MCF 10A (cell line): Measurements from ENCODE around the gene TCEANC2. TPM values are rescaled to one million over a fixed set of nuclear protein-coding genes. Genes with fewer than 3 reads are reported as not detected.
"Not testable (repeated sequence)": the region's sequence is repeated elsewhere in the genome, so short reads cannot be mapped to it uniquely, and the experiment has no call there.

Experiments
- BruUV-seq: library from RNA; stranded (reverse); fragments of 400-500 nt; replicated peaks from 2 replicates; lab custom pipeline; 2021; lab: Mats Ljungman, UMichigan
- CTCF ChIA-PET: fragments of 300-600 bp; sonication (Branson Sonifier 250); formaldehyde crosslinking; extraction: SDS; loops from one replicate; lab custom pipeline; 2021; ENCODE audit warnings: antibody characterized with exemption, inconsistent platforms; lab: Yijun Ruan, JAX
- POLR2A ChIA-PET: fragments of 300-600, 350-650 bp; sonication (Branson Sonifier 250); formaldehyde crosslinking; extraction: SDS; loops from one replicate; lab custom pipeline; 2020; ENCODE audit warnings: antibody characterized with exemption, inconsistent platforms; lab: Yijun Ruan, JAX
- DNase-seq: peaks from one replicate; pipeline ENCODE4 v3.0.0-alpha.2; 2018; ENCODE audit not compliant: unreplicated experiment
- H3K27ac Mint-ChIP-seq: one replicate; pipeline ENCODE4 v1.8.0; 2022; ENCODE audit warnings: mild to moderate bottlenecking, low read depth, mixed read lengths; ENCODE audit not compliant: unreplicated experiment
- H3K27me3 Mint-ChIP-seq: one replicate; pipeline ENCODE4 v1.8.0; 2022; ENCODE audit warnings: mixed read lengths; ENCODE audit not compliant: insufficient read depth, unreplicated experiment
- H3K36me3 Mint-ChIP-seq: one replicate; pipeline ENCODE4 v1.8.0; 2022; ENCODE audit warnings: mild to moderate bottlenecking, moderate library complexity, mixed read lengths; ENCODE audit not compliant: insufficient read depth, unreplicated experiment
- H3K4me1 Mint-ChIP-seq: one replicate; pipeline ENCODE4 v1.8.0; 2022; ENCODE audit warnings: mixed read lengths; ENCODE audit not compliant: insufficient read depth, unreplicated experiment
- H3K4me3 Mint-ChIP-seq: one replicate; pipeline ENCODE4 v1.8.0; 2022; ENCODE audit warnings: mild to moderate bottlenecking, moderate library complexity, mixed read lengths; ENCODE audit not compliant: unreplicated experiment
- H3K9me3 Mint-ChIP-seq: one replicate; pipeline ENCODE4 v1.8.0; 2022; ENCODE audit warnings: mixed read lengths; ENCODE audit not compliant: unreplicated experiment
- CTCF ChIP-seq: fragments of 200-600 bp; IDR thresholded peaks from one replicate; pipeline ENCODE4 v1.8.0; 2022; ENCODE audit warnings: antibody characterized with exemption, mild to moderate bottlenecking; ENCODE audit not compliant: unreplicated experiment
- intact Hi-C: fragments of 100-400 bp; cut with micrococcal nuclease; formaldehyde crosslinking; loops from 2 replicates; pipeline ENCODE4 v1.14.1; 2022
- total RNA-seq: library from RNA; stranded (reverse); gene quantifications from 2 replicates; pipeline ENCODE4 v1.2.3, GENCODE V29; 2022

The TCEANC2 gene
- total RNA-seq, 1 experiment from 2014 or later: 3.6 TPM

- Mint-ChIP-seq H3K4me3 (no peak overlapping the region), H3K9me3 (no peaks in the 10 kb centered on the region), H3K27me3 (no peaks in the 10 kb centered on the region), H3K27ac (no peak overlapping the region), H3K4me1 (no peaks in the 10 kb centered on the region), H3K36me3 (peaks cover 9% of the 10 kb centered on the region)
- no peak for TF ChIP-seq CTCF
- ChIA-PET CTCF (interaction anchor here (1.3 kb wide), 1 partner anchor 14 kb away, joined by 3 read pairs; no protein-coding TSS in a partner anchor), POLR2A (interaction anchor here (0.7 kb wide), 1 partner anchor 99 kb away, joined by 3 read pairs; no protein-coding TSS in a partner anchor)
- intact Hi-C loops: no loop called here
- no peak for DNase-seq
- BruUV-seq: no TSS peak
Measured at GRCh38 chr1:54091666-54092065, 38.3 kb downstream of the TCEANC2 start.

GRCh38 chr1:54094001-54094729 is 40.8 kb downstream of the TCEANC2 start:
- Mint-ChIP-seq H3K4me1 (no peaks in the 10 kb centered on the region), H3K36me3 (peaks cover 17% of the 10 kb centered on the region), H3K9me3 (no peaks in the 10 kb centered on the region), H3K4me3 (no peak overlapping the region), H3K27ac (no peak overlapping the region), H3K27me3 (no peaks in the 10 kb centered on the region)
- BruUV-seq: no TSS peak
- intact Hi-C loops: no loop called here
- no peak for DNase-seq
- ChIA-PET CTCF (no interaction called here), POLR2A (interaction anchor here (0.9 kb wide), 1 partner anchor 10 kb away, joined by 4 read pairs; no protein-coding TSS in a partner anchor)
- TF ChIP-seq CTCF: no peak

DNA sequence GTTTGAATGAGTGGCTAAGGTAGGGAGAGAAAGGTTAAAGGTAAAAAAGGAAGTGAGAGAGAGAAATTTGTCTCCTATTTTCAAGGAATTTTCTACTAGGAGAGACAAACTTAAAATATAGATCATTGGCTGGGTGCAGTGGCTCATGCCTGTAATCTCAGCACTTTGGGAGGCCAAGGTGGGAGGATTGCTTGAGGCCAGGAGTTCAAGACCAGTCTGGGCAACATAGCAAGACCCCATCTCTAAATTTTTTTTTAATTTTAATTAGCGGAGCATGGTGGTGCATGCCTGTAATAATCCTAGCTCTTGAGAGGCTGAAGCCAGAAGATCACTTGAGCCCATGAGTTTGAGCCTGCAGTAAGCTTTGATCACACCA is 41.3 kb downstream of the TCEANC2 start:
- CTCF ChIA-PET: interaction anchor here (0.6 kb wide), 1 partner anchor 9 kb away, joined by 4 read pairs; no protein-coding TSS in a partner anchor
- intact Hi-C loops, H3K9me3 Mint-ChIP-seq, H3K4me3 Mint-ChIP-seq, H3K27me3 Mint-ChIP-seq, DNase-seq, BruUV-seq, H3K4me1 Mint-ChIP-seq, H3K27ac Mint-ChIP-seq: not testable (repeated sequence)
- H3K36me3 Mint-ChIP-seq: peaks cover 17% of the 10 kb centered on the region
- POLR2A ChIA-PET: interaction anchor here (0.9 kb wide), 1 partner anchor 11 kb away, joined by 4 read pairs; no protein-coding TSS in a partner anchor

DNA sequence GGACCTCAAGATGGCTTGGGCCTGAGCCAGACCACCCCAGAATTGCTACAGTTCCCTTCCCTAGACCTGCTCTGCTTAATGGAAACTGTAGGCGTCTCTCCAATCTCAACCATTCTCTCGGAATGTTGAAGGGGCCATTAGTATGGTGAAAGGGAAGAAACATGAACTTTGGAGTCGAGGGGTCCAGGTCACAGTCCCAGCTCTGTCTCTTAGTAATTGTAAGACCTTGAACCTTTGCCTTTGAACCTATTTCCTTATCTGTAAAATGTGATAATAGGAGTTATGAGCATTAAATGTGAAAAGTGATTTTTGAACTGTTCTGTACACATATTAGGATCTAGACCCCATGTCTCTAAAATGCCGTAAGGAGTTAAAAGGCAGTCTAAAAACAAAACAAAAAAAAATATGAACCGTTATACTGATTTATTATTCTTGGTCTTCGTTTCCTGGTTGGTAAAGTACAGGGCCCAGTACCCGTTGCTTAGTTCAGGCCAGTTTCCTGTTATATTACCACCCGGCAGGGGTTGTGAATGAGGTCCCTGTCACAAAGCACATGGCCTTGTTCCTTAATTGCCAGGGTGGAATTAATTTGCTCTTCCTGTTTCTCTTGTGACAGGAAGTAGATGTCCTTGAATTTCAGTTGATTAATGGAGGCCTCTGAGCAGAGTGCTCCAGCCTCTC is 42.3 kb downstream of the TCEANC2 start:
- DNase-seq: no peak
- Mint-ChIP-seq H3K9me3 (no peaks in the 10 kb centered on the region), H3K4me1 (no peaks in the 10 kb centered on the region), H3K27ac (no peak overlapping the region), H3K27me3 (no peaks in the 10 kb centered on the region), H3K4me3 (no peak overlapping the region), H3K36me3 (peaks cover 17% of the 10 kb centered on the region)
- no TSS peak for BruUV-seq
- TF ChIP-seq CTCF: no peak
- intact Hi-C loops: no loop called here
- CTCF ChIA-PET: interaction anchor here (0.6 kb wide), 1 partner anchor 10 kb away, joined by 4 read pairs; no protein-coding TSS in a partner anchor
- POLR2A ChIA-PET: interaction anchor here (0.9 kb wide), 1 partner anchor 12 kb away, joined by 4 read pairs; no protein-coding TSS in a partner anchor
